ENCODE measurements around the gene LDB2. TPM values are rescaled to one million over a fixed set of nuclear protein-coding genes. Genes with fewer than 3 reads are reported as not detected.

The LDB2 gene
- total and polyA plus RNA-seq, 2 of the 8 experiments (the other 6 are each of a cell fraction or from before 2014, with no cell fraction given): 57.0 to 140 TPM

DNA sequence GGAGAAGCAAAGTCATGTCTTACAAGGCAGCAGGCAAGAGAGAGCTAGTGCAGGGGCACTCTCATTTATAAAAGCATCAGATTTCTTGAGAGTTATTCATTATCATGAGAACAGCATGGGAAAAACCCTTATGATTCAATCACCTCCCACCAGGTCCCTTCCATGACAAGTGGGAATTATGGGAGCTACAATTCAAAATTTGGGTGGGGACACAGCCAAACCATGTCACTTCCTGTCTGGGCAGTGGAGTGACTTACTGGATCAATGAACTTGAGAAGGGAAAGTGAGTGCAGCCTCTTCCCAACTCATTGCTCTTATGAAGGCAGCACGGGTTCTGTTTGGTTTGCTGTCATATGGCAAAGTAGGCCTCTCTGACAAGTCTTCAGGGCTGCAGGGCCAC is 410.4 kb downstream of the LDB2 start:
- WGBS, 2 experiments (ENCODE audit: extremely low coverage in 1 of 2, insufficient coverage in 1 of 2, insufficient read length in 1 of 2, insufficient replicate concordance in 2 of 2, low coverage in 1 of 2, low lambda C conversion rate in 2 of 2, missing lambda C conversion rate in 1 of 2): 75% methylated on average over 1 of the region's 1 CpG; no CpG with 5 or more reads in 1 of the 2 experiments
- CTCF ChIA-PET (ENCODE audit: partially characterized antibody): no interaction called here
- no peak for TF ChIP-seq SP4 (IDR thresholded peaks at IDR 0.05; ENCODE audit: low read length)
- TF ChIP-seq MAFK (IDR thresholded peaks at IDR 0.05; ENCODE audit: low read depth, low read length): no peak
- no peak for TF ChIP-seq BCL11A (IDR thresholded peaks at IDR 0.05; ENCODE audit: low read depth in 2 of 2, low read length in 2 of 2)
- TF ChIP-seq POU5F1 (IDR thresholded peaks at IDR 0.05; ENCODE audit: low read depth, low read length): no peak
- no peak for TF ChIP-seq RFX5 (IDR thresholded peaks at IDR 0.05; ENCODE audit: borderline replicate concordance, low read depth, low read length)

More for the DNA sequence above, 410.4 kb downstream of the LDB2 start:
- no peak overlapping the region for H2BK20ac ChIP-seq (ENCODE audit: low read length)
- no peak overlapping the region for H3K9ac ChIP-seq (replicated peaks in 1 of 4; ENCODE audit: extremely low read depth in 1 of 4, low read depth in 3 of 4, low read length in 3 of 4)
- H4K91ac ChIP-seq (replicated peaks; ENCODE audit: insufficient read length, low read length): no peak overlapping the region
- H2BK5ac ChIP-seq (ENCODE audit: low read depth, low read length): no peak overlapping the region
- H3K36me3 ChIP-seq (ENCODE audit: control insufficient read depth in 2 of 4, insufficient read depth in 4 of 4, low read length in 3 of 4): no peaks in the 10 kb centered on the region
- H2BK120ac ChIP-seq (replicated peaks; ENCODE audit: low read depth, low read length): no peak overlapping the region
- no peak overlapping the region for H3K4me2 ChIP-seq (ENCODE audit: insufficient read depth in 1 of 2, low read depth in 2 of 2, low read length in 2 of 2)
- no peak overlapping the region for H3K4me3 ChIP-seq (ENCODE audit: extremely low read depth in 1 of 4, insufficient read depth in 2 of 4, low read depth in 3 of 4, low read length in 4 of 4)
- no peak overlapping the region for H2AFZ ChIP-seq (ENCODE audit: low read length)
- H3K4ac ChIP-seq (replicated peaks; ENCODE audit: insufficient read length, low read depth, low read length): no peak overlapping the region
- H3K79me2 ChIP-seq (ENCODE audit: control insufficient read depth in 1 of 2, insufficient read depth in 2 of 2, low read length in 2 of 2): no peaks in the 10 kb centered on the region
- no peak overlapping the region for H4K8ac ChIP-seq (ENCODE audit: extremely low read depth, insufficient read depth, low read length)
- no peak overlapping the region for H3K56ac ChIP-seq (replicated peaks; ENCODE audit: insufficient read length, low read depth, low read length)
- H3K4me1 ChIP-seq (replicated peaks in 1 of 4; ENCODE audit: control insufficient read depth in 3 of 4, insufficient read depth in 4 of 4, low read length in 3 of 4): no peaks in the 10 kb centered on the region
- peaks cover 0 to 2% (median 0%) of the 10 kb centered on the region in 4 experiments; a peak in 1 of 7 replicates for H3K27me3 ChIP-seq (replicated peaks in 1 of 4; ENCODE audit: control insufficient read depth in 3 of 4, extremely low read depth in 1 of 4, insufficient read depth in 3 of 4, low read length in 3 of 4)
- H3K27ac ChIP-seq (ENCODE audit: low read depth, low read length): no peak overlapping the region
- H3K23me2 ChIP-seq (ENCODE audit: low read depth, low read length): no peaks in the 10 kb centered on the region
- H3K23ac ChIP-seq (ENCODE audit: insufficient read length): no peak overlapping the region
- no peak overlapping the region for H2BK12ac ChIP-seq (ENCODE audit: low read depth, low read length)
- POLR2A ChIA-PET (ENCODE audit: partially characterized antibody): no interaction called here
- H3K14ac ChIP-seq (ENCODE audit: insufficient read length): no peak overlapping the region
- no peak overlapping the region for H2AK5ac ChIP-seq (ENCODE audit: low read depth, low read length)
- no peaks in the 10 kb centered on the region for H3K79me1 ChIP-seq (ENCODE audit: low read depth, low read length)
- no peak for FAIRE-seq
- no peaks in the 10 kb centered on the region for H4K20me1 ChIP-seq (replicated peaks in 1 of 2; ENCODE audit: control insufficient read depth in 1 of 2, insufficient read depth in 2 of 2, low read length in 2 of 2)
- no peak for DNase-seq (ENCODE audit: low read depth in 1 of 2, low spot score in 2 of 2)
- H3K18ac ChIP-seq (ENCODE audit: extremely low read depth, low read length): no peak overlapping the region
- no peaks in the 10 kb centered on the region for H3K9me3 ChIP-seq (ENCODE audit: insufficient read depth in 2 of 2, low read depth in 1 of 2, low read length in 1 of 2)
- H2BK15ac ChIP-seq (ENCODE audit: low read length): no peak overlapping the region
- no peak overlapping the region for H4K5ac ChIP-seq (ENCODE audit: insufficient read length, low read depth, low read length)

Data from H1 (cell line).